Measurements from ENCODE around the gene RBM14. TPM values are rescaled to one million over a fixed set of nuclear protein-coding genes. Genes with fewer than 3 reads are reported as not detected.

RBM14 gene
- total and polyA plus RNA-seq, 2 donors (not counting 3 experiments of a cell fraction or from before 2014, with no cell fraction given): 44.0 to 104 TPM

DNA sequence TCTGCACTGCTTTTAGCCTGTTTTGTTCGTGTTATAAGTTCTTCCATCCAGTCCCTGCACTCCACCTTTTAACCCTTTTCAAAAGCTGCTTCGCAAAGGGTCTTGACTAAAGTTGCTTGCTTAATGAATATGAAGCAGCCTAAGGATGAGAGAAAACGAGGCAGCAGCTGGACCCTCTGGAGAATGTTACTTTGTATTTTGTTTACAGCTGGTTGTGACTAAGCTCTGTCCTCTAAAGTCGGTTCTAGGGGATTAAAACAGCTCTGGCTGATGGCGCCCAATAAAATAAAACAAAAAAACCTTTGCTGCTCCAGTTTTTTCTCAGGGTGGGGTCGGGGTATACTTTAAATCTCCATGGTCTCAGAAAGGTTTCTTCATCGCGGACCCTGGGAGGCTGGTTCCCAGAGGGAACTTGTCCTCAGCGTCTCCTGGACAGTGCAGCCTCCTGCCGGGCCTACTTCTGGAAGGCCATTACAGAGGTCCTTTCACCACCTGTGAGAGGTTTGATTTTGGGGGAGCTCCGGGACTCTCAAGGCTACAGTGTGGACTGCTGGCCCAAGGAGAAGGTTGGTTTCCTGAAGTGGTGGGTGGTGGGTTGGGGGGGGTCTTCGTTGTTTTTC lies 21.2 kb downstream of the RBM14 start:
- peaks cover 6 to 17% of the 10 kb centered on the region in 2 experiments for H3K36me3 ChIP-seq (ENCODE audit: control insufficient read depth in 2 of 2, extremely low read depth in 1 of 2, insufficient read depth in 2 of 2, low read length in 2 of 2)
- POLR2A ChIA-PET: interaction anchor here (0.6 to 1.9 kb wide), 11 partner anchors 11 to 158 kb away, joined by 3 to 27 read pairs (median 4); partner anchors contain the start of genes CTSF, DPP3, RBM14 and RBM4B
- peak overlapping the region; percentile 27 for H3K27ac ChIP-seq (ENCODE audit: insufficient read depth, low read depth, low read length)
- TF ChIP-seq GATA2 (IDR thresholded peaks at IDR 0.05; ENCODE audit: insufficient read depth, insufficient read length, low read depth, low read length) (no peak), POLR2A (IDR thresholded peaks at IDR 0.05; ENCODE audit: low read depth, low read length) (no peak), MAX (IDR thresholded peaks at IDR 0.05; ENCODE audit: insufficient read depth, insufficient read length) (no peak), FOS (IDR thresholded peaks at IDR 0.05; ENCODE audit: borderline replicate concordance, insufficient read depth, low read length) (no peak), JUN (IDR thresholded peaks at IDR 0.05; ENCODE audit: borderline replicate concordance, insufficient read depth, insufficient read length, low read depth) (no peak), MYC (IDR thresholded peaks at IDR 0.05; ENCODE audit: low read depth, low read length) (no peak), EZH2 (IDR thresholded peaks at IDR 0.05; ENCODE audit: borderline replicate concordance, low read depth, low read length, severe bottlenecking) (no peak), POLR2AphosphoS5 (IDR thresholded peaks at IDR 0.05; ENCODE audit: insufficient read depth, low read depth, low read length) (no peak)
- TF ChIP-seq, protein P1, sequence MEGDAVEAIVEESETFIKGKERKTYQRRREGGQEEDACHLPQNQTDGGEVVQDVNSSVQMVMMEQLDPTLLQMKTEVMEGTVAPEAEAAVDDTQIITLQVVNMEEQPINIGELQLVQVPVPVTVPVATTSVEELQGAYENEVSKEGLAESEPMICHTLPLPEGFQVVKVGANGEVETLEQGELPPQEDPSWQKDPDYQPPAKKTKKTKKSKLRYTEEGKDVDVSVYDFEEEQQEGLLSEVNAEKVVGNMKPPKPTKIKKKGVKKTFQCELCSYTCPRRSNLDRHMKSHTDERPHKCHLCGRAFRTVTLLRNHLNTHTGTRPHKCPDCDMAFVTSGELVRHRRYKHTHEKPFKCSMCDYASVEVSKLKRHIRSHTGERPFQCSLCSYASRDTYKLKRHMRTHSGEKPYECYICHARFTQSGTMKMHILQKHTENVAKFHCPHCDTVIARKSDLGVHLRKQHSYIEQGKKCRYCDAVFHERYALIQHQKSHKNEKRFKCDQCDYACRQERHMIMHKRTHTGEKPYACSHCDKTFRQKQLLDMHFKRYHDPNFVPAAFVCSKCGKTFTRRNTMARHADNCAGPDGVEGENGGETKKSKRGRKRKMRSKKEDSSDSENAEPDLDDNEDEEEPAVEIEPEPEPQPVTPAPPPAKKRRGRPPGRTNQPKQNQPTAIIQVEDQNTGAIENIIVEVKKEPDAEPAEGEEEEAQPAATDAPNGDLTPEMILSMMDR (IDR thresholded peaks at IDR 0.05; ENCODE audit: extremely low read depth in 1 of 2, insufficient read depth in 1 of 2, low read depth in 1 of 2, low read length in 2 of 2): no peak
- TSS peak; percentile 94 for BruUV-seq (replicated peaks)
- H3K4me1 ChIP-seq (ENCODE audit: control insufficient read depth, extremely low read depth, insufficient read depth, low read length): peaks cover 41% of the 10 kb centered on the region
- no peak overlapping the region for H3K9ac ChIP-seq (replicated peaks; ENCODE audit: extremely low read depth, insufficient read depth, low read length)
- dilution Hi-C loops (cut with MboI; ENCODE audit: extremely low pct_ligation_motif_present, low sequenced_read_pairs): no loop called here
- H3K79me2 ChIP-seq (ENCODE audit: control insufficient read depth, insufficient read depth, low read length): peaks cover 87% of the 10 kb centered on the region
- FAIRE-seq (no peak), DNase-seq (ENCODE audit: low read depth, low spot score) (no peak)
- H3K9me1 ChIP-seq (replicated peaks; ENCODE audit: control insufficient read depth, extremely low read depth, insufficient read depth, low read length): no peaks in the 10 kb centered on the region
- peak overlapping the region; percentile 26 to 50 (median 34) for H3K4me3 ChIP-seq (replicated peaks in 1 of 3; ENCODE audit: insufficient read depth in 1 of 3, low read depth in 1 of 3, low read length in 3 of 3)
- intact Hi-C loops (cut with micrococcal nuclease): loop anchor here (1.0 kb wide), 3 partner anchors 21 to 44 kb away; partner anchors contain the start of genes CCDC87, CCS, RBM14 and RBM4B
- peak overlapping the region; percentile 83 for H3K4me2 ChIP-seq (ENCODE audit: insufficient read depth, low read length)
- H3K9me3 ChIP-seq (replicated peaks; ENCODE audit: control insufficient read depth, insufficient read depth, low read length): no peaks in the 10 kb centered on the region
- CTCF ChIA-PET: interaction anchor here (0.7 to 3.4 kb wide), 17 partner anchors 9 to 220 kb away, joined by 3 to 32 read pairs (median 3); partner anchors contain the start of genes CCDC87, CCS, MRPL11 and RBM4B
- H2AFZ ChIP-seq (ENCODE audit: low read depth, low read length): peak overlapping the region; percentile 66
- H4K20me1 ChIP-seq (replicated peaks; ENCODE audit: control insufficient read depth, extremely low read depth, insufficient read depth, low read length): peaks cover 23% of the 10 kb centered on the region
- no peaks in the 10 kb centered on the region for H3K27me3 ChIP-seq (ENCODE audit: control insufficient read depth in 2 of 2, insufficient read depth in 2 of 2, low read length in 2 of 2)
